Measurements from ENCODE around the gene VAMP8.

VAMP8 gene

DNA sequence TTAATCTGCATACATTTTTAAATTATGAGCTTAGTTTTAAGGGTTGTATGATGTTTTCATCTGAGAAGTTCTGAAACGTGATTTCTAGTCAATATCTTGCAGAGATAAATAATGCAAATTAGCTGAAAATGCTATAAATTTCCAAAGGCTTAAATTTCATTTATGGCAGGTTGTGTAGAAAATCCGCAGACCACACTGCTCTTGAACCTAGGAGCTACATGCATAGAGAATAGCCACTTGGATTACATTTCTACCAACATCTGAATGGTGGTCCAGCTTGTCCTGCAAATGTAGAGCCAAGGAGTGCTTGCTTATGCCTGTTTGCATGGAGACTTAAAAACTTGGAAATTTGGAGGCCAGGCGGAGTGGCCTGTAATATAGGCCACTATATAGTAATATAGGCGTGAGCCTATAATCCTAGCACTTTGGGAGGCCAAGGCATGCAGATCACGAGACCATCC, 31.6 kb upstream of the VAMP8 start:
- Histone ChIP-seq H3K27me3 (no peaks in the 10 kb centered on the region), H3K36me3 (peaks cover 69 to 79% (median 77%) of the 10 kb centered on the region in 3 donors), H3K9me3 (no peaks in the 10 kb centered on the region), H3K27ac (peak overlapping the region in 1 of 2 donors; percentile 27), H3K4me3 (no peak overlapping the region), H3K4me1 (peaks cover 0 to 39% (median 23%) of the 10 kb centered on the region in 4 donors)
- intact Hi-C loops (cut with DNase I; ENCODE audit: low total_unique reads): no loop called here
- TF ChIP-seq, protein P1, sequence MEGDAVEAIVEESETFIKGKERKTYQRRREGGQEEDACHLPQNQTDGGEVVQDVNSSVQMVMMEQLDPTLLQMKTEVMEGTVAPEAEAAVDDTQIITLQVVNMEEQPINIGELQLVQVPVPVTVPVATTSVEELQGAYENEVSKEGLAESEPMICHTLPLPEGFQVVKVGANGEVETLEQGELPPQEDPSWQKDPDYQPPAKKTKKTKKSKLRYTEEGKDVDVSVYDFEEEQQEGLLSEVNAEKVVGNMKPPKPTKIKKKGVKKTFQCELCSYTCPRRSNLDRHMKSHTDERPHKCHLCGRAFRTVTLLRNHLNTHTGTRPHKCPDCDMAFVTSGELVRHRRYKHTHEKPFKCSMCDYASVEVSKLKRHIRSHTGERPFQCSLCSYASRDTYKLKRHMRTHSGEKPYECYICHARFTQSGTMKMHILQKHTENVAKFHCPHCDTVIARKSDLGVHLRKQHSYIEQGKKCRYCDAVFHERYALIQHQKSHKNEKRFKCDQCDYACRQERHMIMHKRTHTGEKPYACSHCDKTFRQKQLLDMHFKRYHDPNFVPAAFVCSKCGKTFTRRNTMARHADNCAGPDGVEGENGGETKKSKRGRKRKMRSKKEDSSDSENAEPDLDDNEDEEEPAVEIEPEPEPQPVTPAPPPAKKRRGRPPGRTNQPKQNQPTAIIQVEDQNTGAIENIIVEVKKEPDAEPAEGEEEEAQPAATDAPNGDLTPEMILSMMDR (IDR thresholded peaks at IDR 0.05): no peak
- DNase-seq: no peak

DNA sequence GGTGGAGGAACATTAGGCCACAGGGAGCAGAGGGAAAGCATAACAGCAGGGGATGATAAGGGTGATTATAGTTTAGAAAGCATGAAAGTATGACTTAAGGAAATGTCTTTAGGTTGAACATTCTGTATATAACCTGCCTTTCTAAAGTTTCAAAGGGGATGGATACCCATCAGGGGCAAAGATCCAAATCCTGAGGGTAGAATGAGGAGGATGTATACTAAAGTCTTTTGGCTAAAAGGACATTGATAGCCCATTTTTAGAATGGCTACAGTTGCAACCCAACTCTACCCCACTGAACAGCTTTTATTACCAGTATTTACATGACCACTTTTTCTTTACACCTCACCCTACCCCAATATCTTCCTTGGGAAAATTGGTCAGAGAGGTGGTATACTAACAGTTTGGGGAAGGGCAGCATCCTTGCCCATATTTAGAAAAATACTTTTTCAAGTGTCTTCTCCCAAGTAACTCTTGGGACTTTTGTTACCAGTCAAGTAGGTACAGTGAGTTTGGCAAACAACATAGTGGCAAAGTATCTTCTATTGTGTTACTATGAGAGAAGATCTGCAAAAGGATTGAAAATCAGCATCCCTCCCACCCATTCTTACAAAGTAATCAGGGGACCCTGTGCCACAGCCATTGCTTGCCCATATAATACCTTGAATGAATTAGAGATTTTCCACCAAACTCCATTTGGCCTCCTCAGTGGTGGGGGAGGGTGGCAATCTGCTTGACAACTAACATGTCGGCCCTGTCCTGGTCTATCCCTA, 30.1 kb upstream of the VAMP8 start:
- TF ChIP-seq, protein P1 (IDR thresholded peaks at IDR 0.05): no peak
- Histone ChIP-seq H3K27me3 (no peaks in the 10 kb centered on the region), H3K9me3 (no peaks in the 10 kb centered on the region), H3K4me3 (no peak overlapping the region), H3K36me3 (peaks cover 64 to 79% (median 75%) of the 10 kb centered on the region in 3 donors), H3K4me1 (peaks cover 0 to 24% (median 12%) of the 10 kb centered on the region in 4 donors), H3K27ac (no peak overlapping the region)
- intact Hi-C loops (cut with DNase I; ENCODE audit: low total_unique reads): no loop called here
- no peak for DNase-seq

DNA sequence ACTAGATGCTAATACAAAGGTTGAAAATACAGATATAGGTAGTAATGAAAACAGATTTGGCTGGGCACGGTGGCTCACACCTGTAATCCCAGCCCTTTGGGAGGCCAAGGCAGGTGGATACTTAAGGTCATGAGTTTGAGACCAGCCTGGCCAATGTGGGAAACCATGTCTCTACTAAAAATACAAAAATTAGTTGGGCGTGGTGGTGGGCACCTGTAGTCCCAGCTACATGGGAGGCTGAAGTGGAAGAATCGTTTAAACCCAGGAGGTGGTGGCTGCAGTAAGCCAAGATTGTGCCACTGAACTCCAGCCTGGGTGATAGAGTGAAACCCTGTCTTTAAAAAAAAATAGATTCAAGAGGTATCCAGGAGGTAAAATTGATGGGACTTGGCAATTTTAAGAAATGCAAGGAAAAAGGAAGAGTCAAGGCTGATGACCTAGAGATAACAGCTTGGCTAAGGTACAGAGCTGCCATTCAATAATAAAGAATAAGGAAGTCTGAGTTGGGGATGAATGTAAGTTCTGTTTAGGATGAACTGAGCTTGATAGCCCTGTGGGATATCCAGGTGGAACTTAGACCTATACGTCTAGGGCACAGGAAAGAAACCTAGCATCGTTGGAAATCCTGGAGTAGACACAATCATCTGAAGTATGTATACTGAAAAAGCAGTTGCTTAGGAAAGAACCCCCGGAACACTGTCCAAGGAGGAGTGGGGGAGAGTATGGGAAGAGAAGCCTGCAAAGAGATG, 29.4 kb upstream of the VAMP8 start:
- Histone ChIP-seq H3K36me3 (peaks cover 64 to 79% (median 75%) of the 10 kb centered on the region in 3 donors), H3K9me3 (no peaks in the 10 kb centered on the region), H3K27me3 (no peaks in the 10 kb centered on the region), H3K27ac (peak overlapping the region in 1 of 2 donors; percentile 25), H3K4me3 (no peak overlapping the region), H3K4me1 (peaks cover 0 to 16% (median 4%) of the 10 kb centered on the region in 4 donors)
- intact Hi-C loops (cut with DNase I; ENCODE audit: low total_unique reads): no loop called here
- no peak for DNase-seq
- TF ChIP-seq, protein P1 (IDR thresholded peaks at IDR 0.05): no peak

DNA sequence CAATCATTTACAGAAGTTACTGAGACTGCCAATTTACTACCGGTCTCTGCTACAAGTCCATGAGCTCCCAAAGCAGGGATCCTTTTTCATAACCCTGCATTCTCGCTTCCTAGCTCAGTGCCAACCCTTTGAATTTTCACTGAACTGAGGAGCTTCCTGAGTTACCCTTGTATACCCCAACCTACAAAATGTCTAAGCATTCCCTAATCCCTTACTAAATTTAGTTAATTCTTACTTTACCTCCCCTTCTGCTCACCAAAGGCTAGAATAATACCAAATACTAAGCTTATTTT, 28.8 kb upstream of the VAMP8 start:
- no peak for DNase-seq
- TF ChIP-seq, protein P1 (IDR thresholded peaks at IDR 0.05): no peak
- H3K36me3 ChIP-seq: peaks cover 61 to 79% (median 75%) of the 10 kb centered on the region in 3 donors
- H3K9me3 ChIP-seq: no peaks in the 10 kb centered on the region
- H3K27me3 ChIP-seq: no peaks in the 10 kb centered on the region
- peak overlapping the region in 1 of 2 donors; percentile 25 for H3K27ac ChIP-seq
- peaks cover 0 to 11% (median 2%) of the 10 kb centered on the region in 4 donors for H3K4me1 ChIP-seq
- intact Hi-C loops (cut with DNase I; ENCODE audit: low total_unique reads): no loop called here
- no peak overlapping the region for H3K4me3 ChIP-seq

DNA sequence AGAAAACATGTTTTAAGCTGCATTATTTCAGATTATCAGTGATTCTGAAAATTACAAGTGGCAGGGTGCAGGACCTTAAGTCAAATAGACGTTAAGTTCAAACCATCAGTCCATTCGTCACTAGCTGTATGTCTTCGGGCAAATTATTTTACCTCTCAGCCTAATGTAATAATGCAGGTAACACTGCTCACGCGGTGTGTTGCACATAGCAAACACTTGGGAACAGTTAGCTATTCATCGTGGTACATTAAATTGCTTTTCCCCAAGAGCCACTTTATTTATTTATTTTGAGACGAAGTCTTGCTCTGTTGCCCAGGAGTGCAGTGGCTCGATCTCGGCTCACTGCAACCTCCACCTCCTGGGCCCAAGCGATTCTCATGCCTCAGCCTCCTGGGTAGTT, 28.3 kb upstream of the VAMP8 start:
- no peak overlapping the region for H3K4me3 ChIP-seq
- H3K27ac ChIP-seq: no peak overlapping the region
- H3K36me3 ChIP-seq: peaks cover 59 to 79% (median 75%) of the 10 kb centered on the region in 3 donors
- no peaks in the 10 kb centered on the region for H3K9me3 ChIP-seq
- TF ChIP-seq, protein P1 (IDR thresholded peaks at IDR 0.05): no peak
- H3K27me3 ChIP-seq: no peaks in the 10 kb centered on the region
- intact Hi-C loops (cut with DNase I; ENCODE audit: low total_unique reads): no loop called here
- H3K4me1 ChIP-seq: peaks cover 0 to 8% (median 2%) of the 10 kb centered on the region in 4 donors
- no peak for DNase-seq

All from tibial artery (tissue), 4 donors.